Thyroid gland (tissue), 4 donors: ENCODE measurements around the gene SLC38A4. TPM values are rescaled to one million over a fixed set of nuclear protein-coding genes. Genes with fewer than 3 reads are reported as not detected.

Experiments
- DNase-seq, 2 donors: peaks; one replicate each; pipeline ENCODE4 v3.0.0-alpha.2; 2019
- H3K27ac ChIP-seq, 3 donors: fragments of 200-600 bp; sonication (generic); 1 replicate in 2 of 3; 2 replicates in 1 of 3; pipeline ENCODE4 v1.5.1; 2016 to 2019; ENCODE audit warnings: mild to moderate bottlenecking in 1 of 3, moderate library complexity in 1 of 3
- H3K27me3 ChIP-seq: fragments of 200-600 bp; sonication (generic); one replicate; pipeline ENCODE4 v1.5.1; 2019
- H3K36me3 ChIP-seq, 2 donors: fragments of 200-600 bp; sonication (generic); one replicate each; pipeline ENCODE4 v1.5.1; 2016 to 2019
- H3K4me1 ChIP-seq, 2 donors: fragments of 200-600 bp; sonication (generic); one replicate each; pipeline ENCODE4 v1.5.1; 2017 to 2019
- H3K4me3 ChIP-seq, 3 donors: fragments of 200-600 bp; sonication (generic); replicated peaks in 1 of 3; 1 replicate in 2 of 3; 2 replicates in 1 of 3; pipeline ENCODE4 v1.5.1; 2016; ENCODE audit warnings: mild to moderate bottlenecking in 1 of 3
- H3K9me3 ChIP-seq: fragments of 200-600 bp; sonication (generic); one replicate; pipeline ENCODE4 v1.5.1; 2017
- CTCF ChIP-seq, 6 experiments: fragments of 200-600 bp in 3 of 6; fragments of 450-650 bp in 3 of 6; sonication (generic) in 3 of 6; IDR thresholded peaks; one replicate each; pipeline ENCODE4 v1.5.1; 2016 to 2019; ENCODE audit warnings: antibody characterized with exemption in 6 of 6, mild to moderate bottlenecking in 2 of 6, inconsistent platforms in 1 of 6, moderate library complexity in 1 of 6
- POLR2A ChIP-seq, 2 donors: fragments of 450-650 bp; IDR thresholded peaks; one replicate each; pipeline ENCODE4 v1.6.1; 2017; ENCODE audit warnings: antibody characterized with exemption in 2 of 2, mild to moderate bottlenecking in 2 of 2, moderate library complexity in 1 of 2
- WGBS, 2 donors: methylation state at CpG; one replicate each; pipeline ENCODE4 v1.1.5; 2017; 5-methylcytosine and 5-hydroxymethylcytosine counted together
- intact Hi-C: fragments of 100-400 bp; cut with DNase I; formaldehyde crosslinking; loops from one replicate; pipeline ENCODE4 v1.15.1; 2023
- total RNA-seq, 4 donors: library from RNA; depleted of rRNA; stranded (reverse); fragments of >200 nt; gene quantifications; one replicate each; pipeline ENCODE4 v1.2.3, GENCODE V29; 2016

Gene SLC38A4
- total RNA-seq, 4 donors from 2014 or later: 0.11 to 1.8 (median 1.3) TPM

DNA sequence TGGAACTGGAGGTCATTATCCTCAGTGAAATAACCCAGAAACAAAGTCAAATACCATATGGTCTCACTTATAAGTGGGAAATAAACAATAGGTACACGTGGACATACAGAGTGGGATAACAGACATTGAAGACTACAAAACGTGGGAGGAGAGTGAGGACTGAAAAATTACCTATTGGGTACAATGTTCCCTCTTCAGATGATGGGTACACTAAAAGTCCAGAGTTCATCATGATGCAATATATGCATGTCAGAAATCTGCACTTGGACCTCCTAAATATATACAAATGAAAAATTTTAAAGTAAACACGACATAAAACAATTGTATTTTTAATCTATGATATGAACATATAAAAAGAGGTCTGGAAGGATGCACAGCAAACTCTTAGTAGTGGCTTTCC is 71.2 kb downstream of the SLC38A4 start:
- no peaks in the 10 kb centered on the region for H3K9me3 ChIP-seq
- no peaks in the 10 kb centered on the region for H3K36me3 ChIP-seq
- intact Hi-C loops: no loop called here
- WGBS, 2 donors: 54 to 66% methylated on average over 3 of the region's 3 CpGs
- H3K4me3 ChIP-seq: no peak overlapping the region
- TF ChIP-seq CTCF (IDR thresholded peaks at IDR 0.05) (no peak), POLR2A (IDR thresholded peaks at IDR 0.05) (no peak)
- H3K4me1 ChIP-seq: no peaks in the 10 kb centered on the region
- H3K27ac ChIP-seq: no peak overlapping the region
- no peak for DNase-seq
- no peaks in the 10 kb centered on the region for H3K27me3 ChIP-seq

- no peak for DNase-seq
- Histone ChIP-seq H3K27ac (no peak overlapping the region), H3K9me3 (no peaks in the 10 kb centered on the region), H3K27me3 (no peaks in the 10 kb centered on the region), H3K36me3 (no peaks in the 10 kb centered on the region), H3K4me1 (no peaks in the 10 kb centered on the region), H3K4me3 (no peak overlapping the region)
- intact Hi-C loops: no loop called here
- WGBS, 2 donors: 85 to 94% methylated on average over 2 of the region's 2 CpGs
- TF ChIP-seq CTCF (IDR thresholded peaks at IDR 0.05) (no peak), POLR2A (IDR thresholded peaks at IDR 0.05) (no peak)
Measured at GRCh38 chr12:46752396-46752795, 73.4 kb downstream of the SLC38A4 start.

- no peak for DNase-seq
- TF ChIP-seq POLR2A (IDR thresholded peaks at IDR 0.05) (no peak), CTCF (IDR thresholded peaks at IDR 0.05) (no peak)
- intact Hi-C loops: no loop called here
- H3K4me1 ChIP-seq: no peaks in the 10 kb centered on the region
- H3K9me3 ChIP-seq: no peaks in the 10 kb centered on the region
- no peak overlapping the region for H3K4me3 ChIP-seq
- no peaks in the 10 kb centered on the region for H3K27me3 ChIP-seq
- H3K36me3 ChIP-seq: no peaks in the 10 kb centered on the region
- 58 to 63% methylated on average over 1 of the region's 1 CpG for WGBS, 2 donors
- H3K27ac ChIP-seq: no peak overlapping the region
Measured at GRCh38 chr12:46751173-46751572, 74.6 kb downstream of the SLC38A4 start.

- Histone ChIP-seq H3K9me3 (no peaks in the 10 kb centered on the region), H3K4me3 (no peak overlapping the region), H3K36me3 (no peaks in the 10 kb centered on the region), H3K27me3 (no peaks in the 10 kb centered on the region), H3K4me1 (no peaks in the 10 kb centered on the region), H3K27ac (no peak overlapping the region)
- TF ChIP-seq POLR2A (IDR thresholded peaks at IDR 0.05) (no peak), CTCF (IDR thresholded peaks at IDR 0.05) (no peak)
- WGBS, 2 donors: 92 to 94% methylated on average over 4 of the region's 4 CpGs
- no peak for DNase-seq
- intact Hi-C loops: no loop called here
Measured at GRCh38 chr12:46749322-46749721, 76.5 kb downstream of the SLC38A4 start.

- no peak overlapping the region for H3K27ac ChIP-seq
- H3K9me3 ChIP-seq: no peaks in the 10 kb centered on the region
- TF ChIP-seq CTCF (IDR thresholded peaks at IDR 0.05) (no peak), POLR2A (IDR thresholded peaks at IDR 0.05) (no peak)
- no peaks in the 10 kb centered on the region for H3K27me3 ChIP-seq
- H3K4me3 ChIP-seq: no peak overlapping the region
- H3K36me3 ChIP-seq: no peaks in the 10 kb centered on the region
- intact Hi-C loops: no loop called here
- no peaks in the 10 kb centered on the region for H3K4me1 ChIP-seq
- WGBS, 2 donors: 81 to 90% methylated on average over 3 of the region's 3 CpGs
- no peak for DNase-seq
Measured at GRCh38 chr12:46744283-46744682, 81.5 kb downstream of the SLC38A4 start.
